Loucy (cell line): Measurements from ENCODE around the gene LOXL1.

Source experiments
- CTCF ChIP-seq: fragments of 200-600 bp; sonication (generic); conservative IDR thresholded peaks from 2 replicates; pipeline ENCODE4 v1.5.1; 2014; ENCODE audit warnings: mild to moderate bottlenecking, antibody characterized with exemption, low read length
- EZH2phosphoT487 ChIP-seq: fragments of 200-600 bp; IDR thresholded peaks from 2 replicates; pipeline ENCODE4 v1.6.1; 2018; ENCODE audit warnings: antibody characterized with exemption, mild to moderate bottlenecking, moderate library complexity, borderline replicate concordance

GRCh38 chr15:73889053-73889761, 37.1 kb upstream of the LOXL1 start:
- TF ChIP-seq CTCF (no peak), EZH2phosphoT487 (no peak)
